Stimulated activated CD8-positive, alpha-beta memory T cell treated with anti-CD3 and anti-CD28 coated beads, Interleukin-12 subunit alpha, Interleukin-12 subunit beta, amount 100 ng/mL, for 24 hours (primary cell): Measurements from ENCODE around the gene PRPF19.

Source experiments
- DNase-seq: peaks from one replicate; pipeline ENCODE4 v3.0.0-alpha.2; 2020; ENCODE audit errors: extremely low read depth

PRPF19 gene

GRCh38 chr11:60842668-60843600, 63.5 kb downstream of the PRPF19 start:
- no peak for DNase-seq

GRCh38 chr11:60841797-60842667, 64.4 kb downstream of the PRPF19 start, which contains the start of gene CCDC86:
Gene CCDC86 (plus strand): TSS chr11:60842113. CDS start chr11:60842125, 12 bp downstream.
- DNase-seq, result peak; percentile 89
